ENCODE data around the gene CTNNBIP1. TPM values are rescaled to one million over a fixed set of nuclear protein-coding genes. Genes with fewer than 3 reads are reported as not detected.

CTNNBIP1 gene
- total and polyA plus RNA-seq, 2 donors (not counting 3 experiments of a cell fraction or from before 2014, with no cell fraction given), result 26.6 to 31.7 TPM

- no TSS peak for BruUV-seq (replicated peaks)
- Histone ChIP-seq H3K36me3 (ENCODE audit: control insufficient read depth in 2 of 2, extremely low read depth in 1 of 2, insufficient read depth in 2 of 2, low read length in 2 of 2) (peaks cover 0 to 2% of the 10 kb centered on the region in 2 experiments), H3K27ac (ENCODE audit: insufficient read depth, low read depth, low read length) (no peak overlapping the region), H3K9me3 (replicated peaks; ENCODE audit: control insufficient read depth, insufficient read depth, low read length) (no peaks in the 10 kb centered on the region), H3K9ac (replicated peaks; ENCODE audit: extremely low read depth, insufficient read depth, low read length) (no peak overlapping the region), H3K9me1 (replicated peaks; ENCODE audit: control insufficient read depth, extremely low read depth, insufficient read depth, low read length) (no peaks in the 10 kb centered on the region), H3K79me2 (ENCODE audit: control insufficient read depth, insufficient read depth, low read length) (no peaks in the 10 kb centered on the region), H4K20me1 (replicated peaks; ENCODE audit: control insufficient read depth, extremely low read depth, insufficient read depth, low read length) (no peaks in the 10 kb centered on the region), H3K4me3 (replicated peaks in 1 of 3; ENCODE audit: insufficient read depth in 1 of 3, low read depth in 1 of 3, low read length in 3 of 3) (no peak overlapping the region), H3K4me2 (ENCODE audit: insufficient read depth, low read length) (no peak overlapping the region), H2AFZ (ENCODE audit: low read depth, low read length) (no peak overlapping the region), H3K27me3 (ENCODE audit: control insufficient read depth in 2 of 2, insufficient read depth in 2 of 2, low read length in 2 of 2) (no peaks in the 10 kb centered on the region), H3K4me1 (ENCODE audit: control insufficient read depth, extremely low read depth, insufficient read depth, low read length) (peaks cover 20% of the 10 kb centered on the region)
- FAIRE-seq, result no peak
- no peak for DNase-seq (ENCODE audit: low read depth, low spot score)
- ChIA-PET POLR2A (no interaction called here), CTCF (interaction anchor here (0.9 to 1.1 kb wide), 2 partner anchors 31 to 65 kb away, joined by 3 read pairs; no protein-coding TSS in a partner anchor)
- no peak for TF ChIP-seq POLR2A (IDR thresholded peaks at IDR 0.05; ENCODE audit: low read depth, low read length)
- no peak for TF ChIP-seq FOS (IDR thresholded peaks at IDR 0.05; ENCODE audit: borderline replicate concordance, insufficient read depth, low read length)
- TF ChIP-seq POLR2AphosphoS5 (IDR thresholded peaks at IDR 0.05; ENCODE audit: insufficient read depth, low read depth, low read length), result no peak
- no peak for TF ChIP-seq MYC (IDR thresholded peaks at IDR 0.05; ENCODE audit: low read depth, low read length)
- no peak for TF ChIP-seq CTCF (IDR thresholded peaks at IDR 0.05; ENCODE audit: extremely low read depth in 1 of 2, insufficient read depth in 1 of 2, low read depth in 1 of 2, low read length in 2 of 2)
- TF ChIP-seq JUN (IDR thresholded peaks at IDR 0.05; ENCODE audit: borderline replicate concordance, insufficient read depth, insufficient read length, low read depth), result no peak
- TF ChIP-seq MAX (IDR thresholded peaks at IDR 0.05; ENCODE audit: insufficient read depth, insufficient read length), result no peak
- dilution Hi-C loops (cut with MboI; ENCODE audit: extremely low pct_ligation_motif_present, low sequenced_read_pairs) (no loop called here), intact Hi-C loops (cut with micrococcal nuclease) (no loop called here)
These were observed 23.9 kb downstream of the CTNNBIP1 start for GRCh38 chr1:9886092-9886742.
